HG02610 (cell line): ENCODE data around the gene CERS3.
A peak's percentile ranks its signal among the peaks of the same experiment; 100 is the strongest.

ENCODE experiments used
- ATAC-seq: cut with Tn5 transposase; IDR thresholded peaks from one replicate; pipeline ENCODE4 v1.9.1; 2021; ENCODE audit warnings: mild to moderate bottlenecking, moderate library complexity; ENCODE audit not compliant: unreplicated experiment

Gene CERS3

DNA sequence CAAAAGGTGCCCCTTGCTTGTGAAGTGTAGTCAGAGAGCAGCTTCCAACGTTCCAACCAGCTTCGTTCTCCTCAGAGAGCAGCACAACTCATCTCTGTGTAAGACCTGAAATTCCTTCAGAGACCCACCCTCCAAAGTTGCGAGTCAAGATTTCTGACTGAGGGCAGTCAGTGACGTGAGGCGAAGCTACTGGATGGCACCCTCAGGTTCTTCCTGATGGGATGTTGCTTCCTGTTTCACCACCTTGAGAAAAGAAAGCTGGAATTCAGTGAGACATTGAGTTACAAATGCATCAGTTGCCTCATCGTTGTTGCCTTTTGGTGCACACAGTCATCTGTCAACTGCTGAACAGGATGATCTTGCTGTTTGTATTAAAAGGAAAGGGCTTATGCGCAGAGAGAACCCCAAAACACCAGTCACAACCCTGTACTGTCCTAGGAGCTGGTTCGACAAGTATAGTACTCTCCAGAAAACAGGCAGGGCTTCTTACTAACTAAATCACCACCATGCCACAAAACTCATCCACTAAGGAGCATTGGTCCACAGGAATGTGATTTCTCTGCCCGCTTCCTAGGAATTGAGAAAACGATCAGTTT, at the start of gene CERS3:
Gene CERS3, minus strand, starts transcription at position 118 of the 596 bp plus-strand sequence. CDS start 27,101 bp downstream, outside the sequence.
- ATAC-seq: no peak

DNA sequence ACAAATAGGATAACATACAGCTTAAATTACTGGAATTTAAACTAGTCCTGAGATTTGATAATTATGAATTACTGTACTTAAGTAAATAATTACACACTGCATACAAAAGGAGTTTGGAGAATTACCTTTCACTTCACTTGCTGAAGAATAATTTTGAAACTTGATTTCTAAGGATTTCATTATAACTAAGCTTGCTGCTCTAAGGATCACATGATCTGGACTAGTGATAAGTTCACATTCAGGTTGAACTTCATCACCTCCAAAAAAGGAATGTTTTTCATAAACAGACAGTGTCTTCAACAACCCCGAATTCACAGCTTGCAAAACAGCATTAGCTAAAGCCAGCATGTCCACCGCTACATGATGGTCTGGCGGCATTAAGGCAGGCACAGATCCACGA, 44.8 kb upstream of the CERS3 start:
- no peak for ATAC-seq

DNA sequence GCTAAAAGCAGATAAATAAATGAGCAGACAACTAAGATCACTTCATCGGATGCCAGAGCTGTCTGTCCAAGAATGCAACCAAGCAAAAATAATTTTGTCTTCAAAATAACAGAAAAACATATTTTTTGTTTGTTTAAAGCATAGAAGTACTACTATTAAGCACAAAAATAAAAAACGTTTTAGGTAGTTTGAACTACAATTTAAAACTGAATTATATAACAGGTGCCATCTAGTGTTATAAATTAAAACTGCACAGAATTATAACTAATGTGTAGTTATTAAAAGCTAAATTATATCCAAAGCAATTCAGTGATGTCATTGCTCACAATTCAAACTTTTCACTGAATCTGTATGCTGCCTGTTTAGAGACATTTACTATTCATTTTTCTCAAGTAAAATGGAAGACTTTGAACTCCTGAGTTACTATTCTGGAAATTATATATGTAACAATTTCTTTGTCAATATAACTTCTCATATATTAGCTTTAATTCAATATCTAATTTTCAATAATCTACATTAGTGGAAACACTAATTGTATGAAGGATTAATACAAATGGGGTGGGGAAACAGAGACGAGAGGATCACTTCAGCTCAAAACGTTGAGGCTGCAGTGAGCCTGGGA, 43.7 kb upstream of the CERS3 start:
- no peak for ATAC-seq

DNA sequence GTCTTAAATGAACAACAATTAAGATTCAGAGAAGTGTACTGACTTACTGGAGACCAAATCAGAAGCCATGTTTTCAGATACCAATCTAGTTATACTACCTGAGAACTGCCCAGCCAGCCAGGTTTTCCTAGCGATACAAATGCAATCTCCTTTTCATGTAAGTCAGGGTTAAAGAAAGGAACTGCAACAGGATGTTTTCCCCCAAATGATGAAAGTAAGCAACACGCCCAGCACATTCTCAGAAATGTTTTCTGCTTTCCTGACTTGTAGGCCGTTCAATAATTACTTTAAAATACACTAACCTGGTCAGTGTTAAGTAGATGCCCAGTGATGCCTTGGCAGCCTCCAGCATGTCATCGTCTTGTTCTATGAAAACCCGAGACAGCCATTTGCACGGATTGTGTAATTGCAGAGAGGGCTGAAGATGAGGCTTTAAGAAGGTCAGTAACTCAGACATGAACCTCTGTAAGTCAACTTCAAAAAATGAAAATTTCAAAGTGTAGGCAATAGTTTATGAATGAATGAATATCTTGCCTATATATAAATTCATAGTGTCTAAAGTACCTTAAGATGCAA, 42.9 kb upstream of the CERS3 start:
- no peak for ATAC-seq

DNA sequence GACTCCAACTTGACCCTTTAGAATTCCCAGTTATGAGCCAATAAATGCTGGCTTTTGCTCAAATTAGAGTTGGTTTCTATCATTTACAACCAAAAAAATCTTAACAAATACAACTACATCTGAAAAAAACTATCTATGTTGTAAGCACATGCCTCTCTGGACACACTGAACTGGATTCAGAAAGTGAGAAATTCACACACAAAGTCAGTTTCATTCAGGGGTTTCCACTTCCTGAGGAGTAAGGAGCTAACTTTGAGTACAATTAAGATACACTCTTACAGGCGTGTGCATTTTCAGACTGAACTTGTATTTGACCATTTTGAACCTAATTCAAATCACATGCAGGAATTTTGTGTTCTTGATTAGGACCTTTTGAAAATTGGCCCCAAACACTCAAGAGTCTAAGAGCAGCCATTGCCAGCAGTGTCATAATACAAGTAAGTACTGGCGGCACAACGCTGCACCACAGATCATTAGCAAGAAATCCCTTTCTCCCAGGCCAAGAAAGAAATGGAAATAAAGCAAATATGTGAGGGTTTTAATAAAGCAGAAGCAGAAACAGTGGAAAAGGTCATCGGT, 42.1 kb upstream of the CERS3 start:
- ATAC-seq: peak; percentile 71

DNA sequence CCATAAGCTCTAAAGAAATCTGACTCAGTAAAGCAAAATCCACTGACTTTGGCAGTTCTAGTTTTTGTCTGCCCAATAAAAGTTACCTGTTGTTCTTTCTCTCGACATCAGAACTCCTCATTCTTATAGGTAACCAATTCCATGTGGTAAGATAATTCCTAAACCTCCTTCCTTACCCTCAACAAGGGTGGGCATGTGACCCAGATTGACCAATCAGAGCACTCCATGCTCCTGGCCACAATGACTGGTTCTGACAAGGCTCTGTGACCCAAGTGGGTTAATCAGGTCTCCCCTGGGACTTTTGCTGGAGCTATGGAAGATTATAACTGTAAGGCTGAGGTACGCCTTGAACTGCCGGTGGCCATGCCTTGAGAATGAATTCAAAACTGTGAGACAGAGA, 41.5 kb upstream of the CERS3 start:
- no peak for ATAC-seq

DNA sequence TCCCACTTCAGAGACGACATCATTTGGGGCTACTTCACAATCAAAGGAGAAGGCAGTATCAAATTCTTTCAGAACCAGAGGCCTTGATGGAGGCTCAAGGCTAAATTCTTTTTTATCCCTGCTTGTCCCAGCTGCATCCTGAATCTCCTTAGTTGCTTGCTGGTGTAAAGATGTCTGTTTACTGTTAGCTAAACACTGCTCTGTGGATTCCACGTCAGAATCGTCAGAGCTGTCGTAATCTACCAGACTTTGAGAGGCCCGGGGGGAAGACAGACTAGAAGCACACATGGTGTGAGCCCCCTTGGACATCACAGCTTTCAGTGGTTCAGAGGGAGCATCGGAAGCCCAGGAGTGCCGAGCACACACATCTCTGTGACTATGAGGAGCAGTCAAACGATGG, 40.6 kb upstream of the CERS3 start:
- ATAC-seq: no peak

DNA sequence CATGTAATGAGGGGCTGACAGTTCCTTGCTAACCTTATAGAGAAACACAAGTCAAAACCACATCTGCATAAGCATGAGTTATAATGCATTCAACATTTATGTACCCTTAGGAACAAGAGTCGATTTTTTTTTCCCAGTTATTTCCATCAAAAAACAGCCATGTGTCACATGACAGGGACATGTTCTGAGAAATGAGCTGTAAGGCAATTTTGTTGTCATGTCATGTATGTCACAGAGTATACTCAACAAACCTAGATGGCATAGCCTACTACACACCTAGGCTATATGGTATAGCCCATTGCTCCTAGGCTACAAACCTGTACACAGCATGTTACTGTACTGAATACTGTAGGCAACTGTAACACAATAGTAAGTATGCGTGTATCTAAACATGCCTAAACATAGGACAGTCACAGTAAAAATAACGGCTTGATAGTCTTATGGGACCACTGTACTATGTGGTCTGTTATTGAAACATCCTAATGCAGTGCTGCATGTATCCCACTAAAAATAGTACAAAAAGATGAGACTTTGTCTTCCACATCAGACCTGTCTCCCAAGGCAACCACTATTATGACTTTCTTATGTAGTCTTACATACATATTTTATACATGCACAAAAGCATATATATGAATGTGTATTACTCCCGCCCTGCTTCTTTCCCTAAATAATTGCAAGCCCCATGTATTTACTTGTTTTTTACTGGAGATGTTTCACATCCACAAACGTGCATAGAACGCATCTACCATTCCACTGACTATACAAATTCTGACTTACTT, 38.3 kb upstream of the CERS3 start:
- no peak for ATAC-seq

DNA sequence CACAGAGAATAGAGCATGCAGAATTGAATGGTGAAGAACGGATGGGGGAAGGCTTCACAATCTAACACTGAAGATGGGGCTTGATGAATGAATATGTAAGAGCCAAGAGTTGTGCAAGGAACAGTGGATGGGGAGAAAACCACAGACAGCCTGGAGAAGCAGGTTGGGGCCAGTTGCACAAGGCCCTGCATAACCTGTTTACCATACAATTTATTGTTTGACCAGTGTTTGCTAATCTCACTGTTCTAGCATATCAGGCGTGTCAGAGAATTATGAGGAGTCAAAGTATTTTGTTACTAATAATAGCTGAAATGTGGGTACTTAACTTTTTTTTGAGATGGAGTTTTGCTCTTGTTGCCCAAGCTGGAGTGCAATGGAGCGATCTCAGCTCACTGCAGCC, 36.8 kb upstream of the CERS3 start:
- no peak for ATAC-seq

DNA sequence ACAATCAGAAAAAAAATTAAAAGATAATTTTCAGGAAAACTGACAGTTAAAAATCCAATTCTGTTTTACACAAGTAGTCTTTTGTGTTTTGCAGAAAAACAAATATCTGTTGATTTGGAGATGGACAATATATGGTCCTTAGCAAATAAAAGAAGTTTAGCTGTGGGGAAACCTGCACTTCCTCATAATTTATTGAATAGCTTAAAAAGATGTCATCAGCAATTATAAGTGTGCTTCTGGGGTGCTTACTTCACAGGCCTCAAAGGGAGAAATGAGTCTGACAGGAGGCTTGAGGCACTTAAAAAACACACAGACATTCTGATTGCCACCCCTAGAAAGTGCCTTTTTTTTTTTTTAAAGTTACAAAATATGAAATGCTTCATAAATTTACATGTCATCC, 31.6 kb upstream of the CERS3 start:
- ATAC-seq: no peak

DNA sequence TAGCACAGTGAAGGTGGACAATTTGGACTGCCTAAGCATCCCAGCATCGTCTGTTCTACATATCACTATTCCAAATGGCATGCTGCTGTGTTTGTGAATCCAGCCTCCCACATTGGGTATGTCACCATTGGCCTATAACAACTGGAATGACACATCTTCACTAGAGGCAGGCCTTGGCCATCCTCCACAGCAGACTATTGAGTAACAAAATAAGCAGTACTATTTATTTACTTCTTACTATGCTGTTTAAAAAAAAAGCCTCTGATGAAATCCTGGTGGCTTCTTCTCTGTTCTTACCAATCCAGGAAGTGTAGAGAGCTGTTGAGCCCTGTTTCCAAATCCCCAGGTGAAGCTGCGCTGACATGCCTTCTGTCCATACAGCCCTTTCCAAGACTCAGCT, 30.6 kb upstream of the CERS3 start:
- ATAC-seq: no peak

DNA sequence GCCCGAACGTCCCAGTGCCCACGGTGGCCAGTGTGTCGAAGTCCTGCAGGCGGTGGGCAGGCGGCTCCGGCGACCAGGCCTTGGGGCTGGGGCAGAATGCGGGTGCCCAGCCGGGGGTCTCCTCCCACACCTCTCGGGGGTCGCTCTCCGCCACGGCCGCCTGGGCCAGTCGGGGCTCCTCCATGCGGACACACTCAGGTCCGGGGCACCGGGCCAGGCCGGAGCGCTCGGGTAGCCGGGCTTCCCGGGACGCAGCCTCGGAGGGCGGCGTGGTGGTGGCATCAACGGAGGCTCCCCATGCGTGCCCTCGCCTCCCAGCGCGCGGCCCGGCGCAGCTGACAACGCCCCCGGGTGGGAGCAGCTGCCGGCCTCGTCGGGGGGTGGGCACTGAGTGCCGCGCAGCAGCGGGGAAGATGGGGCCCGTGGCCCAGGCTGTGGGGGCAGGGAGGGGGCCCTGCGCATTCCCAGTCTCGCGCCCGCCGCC, 30.1 kb upstream of the CERS3 start:
- ATAC-seq: no peak

DNA sequence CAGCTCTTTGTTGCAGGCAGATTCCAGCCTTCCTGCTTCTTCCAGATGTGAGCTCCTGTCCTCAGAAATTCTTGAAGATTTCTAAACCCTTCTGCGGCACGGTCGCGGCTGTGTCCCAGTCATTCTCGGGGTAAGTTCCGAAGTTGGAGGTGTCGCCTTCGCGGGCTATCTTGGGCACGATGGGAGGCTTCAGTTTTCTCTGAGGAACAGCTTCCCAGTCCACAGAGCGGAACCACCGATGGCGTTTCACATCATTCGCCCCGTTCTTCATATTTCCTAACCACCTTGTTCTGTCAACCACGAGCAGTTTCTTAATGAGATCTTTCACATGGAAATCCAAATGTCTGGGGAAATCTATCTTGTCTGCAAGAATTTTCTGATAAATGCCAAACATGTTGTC, 24.7 kb upstream of the CERS3 start:
- ATAC-seq: no peak

DNA sequence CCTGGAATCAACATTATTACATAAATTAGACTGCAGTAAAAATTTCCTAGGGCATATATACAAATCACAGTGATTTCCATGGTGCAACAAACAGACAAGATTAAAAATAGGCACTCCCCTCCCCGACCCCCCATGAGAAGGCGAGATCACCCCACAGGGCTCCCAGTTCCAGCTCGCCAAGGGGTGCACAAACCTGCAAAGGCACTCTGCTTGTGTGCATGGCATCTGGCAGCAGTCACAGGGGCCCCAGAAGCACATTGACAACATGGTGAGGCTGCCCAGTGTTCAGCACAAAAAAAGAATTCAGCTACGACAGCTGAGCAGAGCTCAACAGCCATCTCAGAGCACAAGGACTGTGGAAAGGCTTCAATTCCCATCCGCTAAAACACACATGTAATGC, 19.2 kb upstream of the CERS3 start:
- ATAC-seq: no peak

DNA sequence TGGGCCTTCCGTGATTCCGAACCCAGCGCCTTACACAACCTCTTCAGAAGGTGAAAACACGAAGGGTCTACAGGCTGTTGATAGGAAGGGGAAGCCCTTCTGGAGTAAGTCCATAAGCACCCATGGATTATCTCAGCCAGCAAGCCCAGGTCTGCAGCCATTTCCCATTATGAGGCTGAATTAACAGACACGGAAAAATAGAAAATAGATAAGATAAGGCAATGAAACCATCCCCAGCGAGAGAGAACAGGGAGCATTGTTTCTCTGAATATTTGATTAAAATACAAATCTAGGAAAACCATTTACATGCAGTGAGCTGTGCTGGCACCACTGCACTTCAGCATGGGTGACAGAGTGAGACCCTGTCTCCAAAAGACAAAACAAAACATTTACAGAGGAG, 16.2 kb upstream of the CERS3 start:
- no peak for ATAC-seq

DNA sequence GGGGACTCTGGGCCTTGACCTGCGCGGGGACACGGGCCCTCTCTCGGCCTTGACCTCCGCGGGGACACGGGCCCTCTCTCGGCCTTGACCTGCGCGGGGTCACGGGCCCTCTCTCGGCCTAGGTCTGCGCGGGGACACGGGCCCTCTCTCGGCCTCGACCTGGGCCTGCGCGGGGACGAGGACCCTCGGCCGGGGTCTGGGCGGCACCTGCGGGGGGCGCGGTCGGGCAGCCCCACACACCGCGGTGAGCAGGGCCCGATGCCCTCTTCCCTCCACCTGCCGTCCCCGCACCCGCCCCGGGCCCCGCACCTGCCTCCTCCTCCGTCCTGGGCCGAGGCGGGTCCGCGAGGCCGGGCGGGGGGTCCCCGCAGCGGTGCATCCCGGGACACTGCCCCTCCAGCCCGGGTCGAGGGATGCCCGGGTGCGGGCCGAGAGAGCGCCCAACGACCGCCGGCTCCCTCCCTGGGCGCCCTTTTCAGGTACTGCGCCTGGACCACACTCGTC, 15.6 kb upstream of the CERS3 start:
- no peak for ATAC-seq

DNA sequence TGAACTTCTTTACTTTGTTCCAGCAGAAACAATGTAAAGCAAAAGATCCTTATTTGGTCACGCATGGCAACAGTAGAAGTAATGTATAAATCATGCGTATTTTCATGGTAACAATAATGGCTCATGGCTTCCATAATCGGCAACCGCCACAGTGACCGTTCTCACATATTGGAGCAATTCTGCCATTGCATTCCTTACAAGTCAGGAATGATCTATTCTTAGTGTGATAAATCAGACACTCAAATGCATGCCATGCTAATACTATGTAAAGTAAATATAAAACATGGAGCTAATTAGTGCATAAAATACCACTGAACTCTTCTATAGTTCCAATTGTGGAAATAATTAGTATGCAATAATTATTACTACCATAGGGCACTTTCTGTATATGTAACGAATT, 13.5 kb upstream of the CERS3 start:
- no peak for ATAC-seq

DNA sequence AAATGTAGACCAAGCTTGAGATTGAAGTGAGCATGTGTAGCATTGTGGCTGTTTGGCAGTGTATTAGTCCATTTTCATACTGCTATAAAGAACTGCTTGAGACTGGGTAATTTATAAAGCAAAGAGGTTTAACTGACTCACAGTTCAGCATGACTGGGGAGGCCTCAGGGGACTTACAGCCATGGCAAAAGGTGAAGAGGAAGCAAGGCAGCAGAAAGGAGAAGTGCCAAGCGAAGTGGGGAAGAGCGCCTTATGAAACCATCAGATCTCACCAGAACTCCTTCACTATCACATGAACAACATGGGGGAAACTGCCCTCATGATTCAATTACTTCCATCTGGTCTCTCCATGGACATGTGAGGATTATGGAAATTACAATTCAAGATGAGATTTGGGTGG, 8.6 kb upstream of the CERS3 start:
- ATAC-seq: peak; percentile 68

DNA sequence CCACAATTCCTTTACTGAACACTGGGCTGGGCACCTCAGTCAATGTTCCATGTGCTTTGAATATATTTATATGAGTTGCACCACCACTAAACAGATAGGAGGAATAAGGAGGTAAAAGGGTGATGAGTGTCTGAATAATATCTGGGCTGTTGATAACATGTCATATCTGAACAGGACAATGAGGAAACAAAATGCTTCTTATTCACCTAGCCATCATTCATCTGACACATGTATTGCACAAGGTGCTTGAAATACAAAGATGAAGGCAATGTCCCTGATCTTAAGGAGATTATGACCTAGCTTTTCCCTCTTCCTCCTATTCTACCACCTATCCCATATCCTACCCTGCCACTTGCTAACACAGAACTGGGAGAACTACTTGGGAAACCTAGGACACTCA, 8.0 kb upstream of the CERS3 start:
- no peak for ATAC-seq

DNA sequence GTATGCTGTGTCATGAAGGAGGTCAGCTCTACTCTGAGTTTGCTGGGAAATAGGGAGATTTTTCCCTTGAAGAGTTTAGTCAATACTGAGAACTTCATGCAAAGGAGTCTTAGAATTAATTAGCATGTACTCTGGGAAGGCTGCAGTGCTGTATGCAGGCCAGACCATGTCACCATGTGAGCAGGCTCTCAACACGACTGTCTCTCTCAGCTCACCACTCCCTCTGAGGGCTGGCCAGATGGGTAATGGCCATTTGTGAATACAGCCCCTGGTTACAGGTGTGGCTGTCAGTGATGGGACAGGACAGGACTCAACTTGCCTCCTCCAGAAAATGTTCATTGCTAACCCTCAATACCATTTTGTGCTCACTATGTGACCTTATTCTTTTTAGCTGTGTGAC, 5.1 kb upstream of the CERS3 start:
- no peak for ATAC-seq

DNA sequence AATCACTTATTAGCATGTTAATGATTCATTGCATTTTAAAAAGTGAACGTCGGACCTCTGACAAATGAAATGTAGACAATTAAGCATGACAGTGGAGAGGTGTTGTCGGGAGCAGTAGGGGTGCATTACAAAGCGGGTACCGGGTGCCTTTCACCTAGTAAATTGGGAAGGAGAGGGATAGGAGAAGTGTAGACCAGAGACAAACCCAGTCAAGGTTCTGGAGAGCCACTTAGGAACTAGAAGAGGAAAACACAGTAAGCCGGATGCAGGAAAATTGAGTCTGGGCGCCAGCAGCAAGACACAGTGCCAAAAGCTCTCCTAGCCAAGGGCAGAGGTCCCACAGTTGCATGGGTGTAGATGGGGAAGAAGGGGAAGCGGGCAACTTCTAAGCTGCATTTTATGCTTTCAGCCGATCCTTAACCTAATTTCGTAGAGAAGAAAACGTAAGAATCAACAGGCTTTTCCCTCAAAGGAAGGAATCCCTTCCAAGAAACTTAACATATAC, 3.1 kb upstream of the CERS3 start:
- ATAC-seq: no peak
